ENCODE data around the gene ENG. TPM values are rescaled to one million over a fixed set of nuclear protein-coding genes. Genes with fewer than 3 reads are reported as not detected.

Gene ENG
- total RNA-seq, 1 experiment from 2014 or later: 0.76 TPM

DNA sequence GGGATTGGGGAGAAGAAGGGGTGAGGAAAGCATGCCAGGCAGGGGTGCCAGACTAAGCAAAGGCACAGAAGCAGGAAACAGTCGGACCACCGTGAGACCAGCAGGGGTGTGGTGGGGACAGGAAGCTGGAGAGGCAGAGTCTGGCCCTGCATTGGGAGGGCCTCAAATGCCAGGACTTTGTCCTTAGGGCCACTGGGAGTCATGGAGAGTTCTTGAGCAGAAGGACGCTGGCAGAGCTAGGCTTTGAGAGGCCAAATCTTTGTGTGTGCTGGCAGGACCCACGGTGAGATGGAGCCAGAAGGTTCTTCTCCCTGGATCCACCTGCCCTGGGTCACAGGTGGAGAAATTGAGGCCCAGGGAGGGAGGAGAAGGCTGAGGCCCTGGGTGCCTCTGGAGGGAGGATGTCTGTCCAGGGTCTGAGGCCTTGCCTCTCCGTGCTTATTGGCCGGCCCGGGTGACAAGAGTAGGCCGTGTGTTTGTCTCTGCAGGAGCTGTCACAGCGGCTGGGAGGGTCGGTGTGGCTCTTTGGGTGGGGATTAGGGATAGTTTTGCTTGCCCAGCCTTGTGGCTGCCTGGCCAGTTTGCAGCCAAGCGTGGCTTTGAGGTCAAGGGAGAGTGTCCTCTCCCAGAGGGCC is 1.8 kb upstream of the ENG start:
- Histone ChIP-seq H3K79me2 (ENCODE audit: insufficient read depth, low read length) (no peaks in the 10 kb centered on the region), H2AFZ (ENCODE audit: low read depth, low read length, poor library complexity, severe bottlenecking) (no peak overlapping the region), H3K27ac (ENCODE audit: low read depth, low read length) (no peak overlapping the region), H3K27me3 (ENCODE audit: insufficient read depth, low read length) (no peaks in the 10 kb centered on the region), H3K9ac (ENCODE audit: low read length) (no peak overlapping the region), H3K36me3 (ENCODE audit: control insufficient read depth in 1 of 2, insufficient read depth in 2 of 2, low read length in 2 of 2) (no peaks in the 10 kb centered on the region), H3K4me3 (replicated peaks in 1 of 2; ENCODE audit: low read depth in 1 of 2, low read length in 2 of 2) (no peak overlapping the region), H3K4me1 (ENCODE audit: control insufficient read depth in 1 of 2, insufficient read depth in 2 of 2, low read length in 2 of 2) (no peaks in the 10 kb centered on the region), H3K9me3 (ENCODE audit: control insufficient read depth in 1 of 2, insufficient read depth in 1 of 2, low read depth in 1 of 2, low read length in 2 of 2) (no peaks in the 10 kb centered on the region), H4K20me1 (ENCODE audit: insufficient read depth) (no peaks in the 10 kb centered on the region), H3K4me2 (ENCODE audit: low read length) (no peak overlapping the region), H3K9me2 (ENCODE audit: insufficient read depth) (no peaks in the 10 kb centered on the region)
- DNase-seq (ENCODE audit: low read depth, low spot score): no peak
- no peak for ATAC-seq
- RAD21 ChIA-PET (ENCODE audit: low non-redundant PET in 1 of 2, low total read pairs in 2 of 2, uncharacterized antibody in 2 of 2, unreplicated experiment in 2 of 2): no interaction called here
- CTCF ChIA-PET: interaction anchor here (1.6 kb wide), 1 partner anchor 13 kb away, joined by 4 read pairs; no protein-coding TSS in a partner anchor
- no TSS peak for BruUV-seq (replicated peaks)
- TF ChIP-seq ZNF274 (IDR thresholded peaks at IDR 0.05; ENCODE audit: low read depth, low read length) (no peak), POLR2AphosphoS5 (IDR thresholded peaks at IDR 0.05; ENCODE audit: low read depth, low read length) (no peak), CBX3 (IDR thresholded peaks at IDR 0.05; ENCODE audit: low read depth) (no peak), SP1 (IDR thresholded peaks at IDR 0.05; ENCODE audit: low read depth) (no peak), EZH2 (IDR thresholded peaks at IDR 0.05) (no peak), POLR2A (IDR thresholded peaks at IDR 0.05; ENCODE audit: borderline replicate concordance, extremely low read depth, insufficient read depth, insufficient read length) (no peak), FOSL1 (IDR thresholded peaks at IDR 0.05; ENCODE audit: low read depth) (no peak), JUND (IDR thresholded peaks at IDR 0.05) (no peak)
- TF ChIP-seq, protein P1, sequence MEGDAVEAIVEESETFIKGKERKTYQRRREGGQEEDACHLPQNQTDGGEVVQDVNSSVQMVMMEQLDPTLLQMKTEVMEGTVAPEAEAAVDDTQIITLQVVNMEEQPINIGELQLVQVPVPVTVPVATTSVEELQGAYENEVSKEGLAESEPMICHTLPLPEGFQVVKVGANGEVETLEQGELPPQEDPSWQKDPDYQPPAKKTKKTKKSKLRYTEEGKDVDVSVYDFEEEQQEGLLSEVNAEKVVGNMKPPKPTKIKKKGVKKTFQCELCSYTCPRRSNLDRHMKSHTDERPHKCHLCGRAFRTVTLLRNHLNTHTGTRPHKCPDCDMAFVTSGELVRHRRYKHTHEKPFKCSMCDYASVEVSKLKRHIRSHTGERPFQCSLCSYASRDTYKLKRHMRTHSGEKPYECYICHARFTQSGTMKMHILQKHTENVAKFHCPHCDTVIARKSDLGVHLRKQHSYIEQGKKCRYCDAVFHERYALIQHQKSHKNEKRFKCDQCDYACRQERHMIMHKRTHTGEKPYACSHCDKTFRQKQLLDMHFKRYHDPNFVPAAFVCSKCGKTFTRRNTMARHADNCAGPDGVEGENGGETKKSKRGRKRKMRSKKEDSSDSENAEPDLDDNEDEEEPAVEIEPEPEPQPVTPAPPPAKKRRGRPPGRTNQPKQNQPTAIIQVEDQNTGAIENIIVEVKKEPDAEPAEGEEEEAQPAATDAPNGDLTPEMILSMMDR (IDR thresholded peaks at IDR 0.05 in 2 of 3, conservative IDR thresholded peaks at IDR 0.05 in 1 of 3; ENCODE audit: borderline replicate concordance in 1 of 3, insufficient read depth in 1 of 3, low read depth in 2 of 3, low read length in 2 of 3): no peak
- POLR2A ChIA-PET: no interaction called here
- intact Hi-C loops (cut with micrococcal nuclease): no loop called here
